CD4-positive, alpha-beta T cell treated with Interleukin-4 for 4 hours (primary cell): ENCODE results near the gene MRPL41.
"Not testable (repeated sequence)": the region's sequence is repeated elsewhere in the genome, so short reads cannot be mapped to it uniquely, and the experiment has no call there.

Experiments
- DNase-seq: peaks from one replicate; pipeline ENCODE4 v3.0.0-alpha.2; 2020

The MRPL41 gene

GRCh38 chr9:137588311-137588710, 36.6 kb downstream of the MRPL41 start:
- DNase-seq = no peak

GRCh38 chr9:137588891-137589290, 37.2 kb downstream of the MRPL41 start:
- DNase-seq = no peak

GRCh38 chr9:137589441-137590122, 37.9 kb downstream of the MRPL41 start:
- DNase-seq = no peak

GRCh38 chr9:137590123-137590468, 38.4 kb downstream of the MRPL41 start:
- DNase-seq = no peak

- DNase-seq = peak; percentile 84
Measured at GRCh38 chr9:137590469-137591383, 39.0 kb downstream of the MRPL41 start, which contains the start of gene ZMYND19. ZMYND19 (minus strand) TSS chr9:137590512; CDS start chr9:137590263, 249 bp downstream.

- no peak for DNase-seq
Measured at GRCh38 chr9:137592767-137593166, 41.1 kb downstream of the MRPL41 start.

- DNase-seq = no peak
Measured at GRCh38 chr9:137593176-137593575, 41.5 kb downstream of the MRPL41 start.

GRCh38 chr9:137596577-137596976, 44.9 kb downstream of the MRPL41 start:
- not testable (repeated sequence) for DNase-seq

- DNase-seq = no peak
Measured at GRCh38 chr9:137598943-137599342, 47.3 kb downstream of the MRPL41 start.
